ENCODE measurements around the gene HABP4.

The HABP4 gene

DNA sequence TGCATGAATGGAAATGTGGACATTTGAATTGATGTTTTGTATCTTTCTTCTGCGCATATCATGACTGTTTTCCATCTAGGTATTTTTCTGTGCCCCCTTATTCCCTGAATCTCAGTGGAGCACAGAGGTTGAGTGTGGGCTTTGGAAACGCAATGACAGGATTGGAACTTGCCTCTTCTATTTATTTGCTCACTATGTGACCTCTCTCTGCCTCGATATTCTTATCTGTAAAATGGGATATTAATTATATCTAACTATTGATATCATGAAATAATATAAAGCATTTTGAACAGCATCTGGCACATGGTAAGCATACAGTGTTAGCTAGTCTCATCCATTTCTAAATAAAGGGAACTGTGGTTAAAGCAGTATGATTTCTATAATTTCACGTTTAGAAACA, 26.0 kb downstream of the HABP4 start:
- H3K27ac ChIP-seq (ENCODE audit: low read depth, low read length, poor library complexity, severe bottlenecking) = no peak overlapping the region
- H4K20me1 ChIP-seq (ENCODE audit: insufficient read depth, low read length) = no peaks in the 10 kb centered on the region
- no peaks in the 10 kb centered on the region for H3K79me2 ChIP-seq (ENCODE audit: insufficient read depth, low read length)
- H3K9ac ChIP-seq (ENCODE audit: low read length) = no peak overlapping the region
- H3K9me2 ChIP-seq (ENCODE audit: low read depth, low read length) = no peaks in the 10 kb centered on the region
- TF ChIP-seq EZH2 (IDR thresholded peaks at IDR 0.05; ENCODE audit: borderline replicate concordance, low read length) = no peak
- TF ChIP-seq, protein P1, sequence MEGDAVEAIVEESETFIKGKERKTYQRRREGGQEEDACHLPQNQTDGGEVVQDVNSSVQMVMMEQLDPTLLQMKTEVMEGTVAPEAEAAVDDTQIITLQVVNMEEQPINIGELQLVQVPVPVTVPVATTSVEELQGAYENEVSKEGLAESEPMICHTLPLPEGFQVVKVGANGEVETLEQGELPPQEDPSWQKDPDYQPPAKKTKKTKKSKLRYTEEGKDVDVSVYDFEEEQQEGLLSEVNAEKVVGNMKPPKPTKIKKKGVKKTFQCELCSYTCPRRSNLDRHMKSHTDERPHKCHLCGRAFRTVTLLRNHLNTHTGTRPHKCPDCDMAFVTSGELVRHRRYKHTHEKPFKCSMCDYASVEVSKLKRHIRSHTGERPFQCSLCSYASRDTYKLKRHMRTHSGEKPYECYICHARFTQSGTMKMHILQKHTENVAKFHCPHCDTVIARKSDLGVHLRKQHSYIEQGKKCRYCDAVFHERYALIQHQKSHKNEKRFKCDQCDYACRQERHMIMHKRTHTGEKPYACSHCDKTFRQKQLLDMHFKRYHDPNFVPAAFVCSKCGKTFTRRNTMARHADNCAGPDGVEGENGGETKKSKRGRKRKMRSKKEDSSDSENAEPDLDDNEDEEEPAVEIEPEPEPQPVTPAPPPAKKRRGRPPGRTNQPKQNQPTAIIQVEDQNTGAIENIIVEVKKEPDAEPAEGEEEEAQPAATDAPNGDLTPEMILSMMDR (IDR thresholded peaks at IDR 0.05; ENCODE audit: low read length) = no peak
- H3K27me3 ChIP-seq (ENCODE audit: insufficient read depth, low read length) = no peaks in the 10 kb centered on the region
- no peak overlapping the region for H3K4me2 ChIP-seq (ENCODE audit: low read length)
- H3F3A ChIP-seq (ENCODE audit: insufficient read depth, low read length) = no peaks in the 10 kb centered on the region
- H2AFZ ChIP-seq (ENCODE audit: low read length) = no peak overlapping the region
- no peak overlapping the region for H3K4me3 ChIP-seq (ENCODE audit: low read depth, low read length, poor library complexity, severe bottlenecking)
- no peaks in the 10 kb centered on the region for H3K9me3 ChIP-seq (ENCODE audit: low read length)
- no peaks in the 10 kb centered on the region for H3K4me1 ChIP-seq (ENCODE audit: insufficient read depth, low read length, severe bottlenecking)
- 0 out of 2 replicates have a peak, but pooled peaks cover 3% of the 10 kb centered on the region for H3K36me3 ChIP-seq (ENCODE audit: insufficient read depth, low read length)

DNA sequence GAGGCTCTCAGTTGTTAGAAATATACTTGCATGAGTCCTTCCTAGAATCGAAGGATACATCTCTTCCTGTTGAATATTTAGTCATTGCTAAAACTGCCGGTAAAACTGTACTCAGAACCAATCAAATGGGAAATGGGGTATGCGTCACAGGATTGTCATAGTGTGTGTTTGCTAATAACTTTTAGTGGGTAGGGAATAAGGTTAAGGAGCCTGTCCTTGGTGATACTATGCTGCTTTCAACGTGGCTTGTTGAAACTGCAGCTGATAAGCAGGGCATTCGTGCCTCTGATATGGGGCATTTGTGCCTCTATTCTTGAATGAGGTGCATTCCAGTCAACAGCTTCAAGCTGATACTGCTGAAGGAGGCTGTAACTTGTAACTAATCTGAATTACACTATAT, 26.6 kb downstream of the HABP4 start:
- no peaks in the 10 kb centered on the region for H3K9me3 ChIP-seq (ENCODE audit: low read length)
- no peak overlapping the region for H3K27ac ChIP-seq (ENCODE audit: low read depth, low read length, poor library complexity, severe bottlenecking)
- H3K9ac ChIP-seq (ENCODE audit: low read length) = no peak overlapping the region
- no peak overlapping the region for H3K4me3 ChIP-seq (ENCODE audit: low read depth, low read length, poor library complexity, severe bottlenecking)
- H3K36me3 ChIP-seq (ENCODE audit: insufficient read depth, low read length) = no peaks in the 10 kb centered on the region
- no peak overlapping the region for H2AFZ ChIP-seq (ENCODE audit: low read length)
- H3F3A ChIP-seq (ENCODE audit: insufficient read depth, low read length) = no peaks in the 10 kb centered on the region
- no peaks in the 10 kb centered on the region for H3K4me1 ChIP-seq (ENCODE audit: insufficient read depth, low read length, severe bottlenecking)
- TF ChIP-seq, protein P1 (IDR thresholded peaks at IDR 0.05; ENCODE audit: low read length) = no peak
- TF ChIP-seq EZH2 (IDR thresholded peaks at IDR 0.05; ENCODE audit: borderline replicate concordance, low read length) = no peak
- H3K9me2 ChIP-seq (ENCODE audit: low read depth, low read length) = no peaks in the 10 kb centered on the region
- no peaks in the 10 kb centered on the region for H4K20me1 ChIP-seq (ENCODE audit: insufficient read depth, low read length)
- no peak overlapping the region for H3K4me2 ChIP-seq (ENCODE audit: low read length)
- H3K79me2 ChIP-seq (ENCODE audit: insufficient read depth, low read length) = no peaks in the 10 kb centered on the region
- H3K27me3 ChIP-seq (ENCODE audit: insufficient read depth, low read length) = no peaks in the 10 kb centered on the region

DNA sequence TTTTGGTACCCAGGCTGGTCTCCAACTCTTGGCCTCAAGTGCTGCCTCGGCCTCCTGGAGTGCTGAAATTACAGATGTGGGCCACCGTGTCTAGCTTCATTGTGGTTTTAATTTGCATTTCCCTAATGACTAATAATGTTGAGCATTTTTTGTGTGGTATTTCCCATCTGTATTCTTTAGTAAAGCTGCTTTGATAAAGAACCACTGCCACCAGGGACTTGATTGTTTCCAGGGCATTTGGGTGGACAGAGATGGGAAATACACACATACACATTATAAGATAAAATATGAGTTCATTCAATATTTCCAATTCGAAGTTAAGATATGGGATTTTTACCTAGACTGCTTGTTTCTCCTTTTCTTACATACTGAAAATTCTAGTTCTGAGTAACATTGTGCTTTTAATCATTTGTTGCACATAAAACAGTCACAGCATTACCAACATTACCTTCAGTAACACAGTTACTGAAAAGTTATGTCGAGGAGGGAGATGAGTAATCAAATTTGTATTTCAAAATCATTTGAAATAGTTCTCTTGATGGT, 28.9 kb downstream of the HABP4 start:
- no peak overlapping the region for H2AFZ ChIP-seq (ENCODE audit: low read length)
- H3K4me3 ChIP-seq (ENCODE audit: low read depth, low read length, poor library complexity, severe bottlenecking) = no peak overlapping the region
- H3F3A ChIP-seq (ENCODE audit: insufficient read depth, low read length) = no peaks in the 10 kb centered on the region
- H3K9ac ChIP-seq (ENCODE audit: low read length) = no peak overlapping the region
- no peaks in the 10 kb centered on the region for H3K9me2 ChIP-seq (ENCODE audit: low read depth, low read length)
- no peak overlapping the region for H3K27ac ChIP-seq (ENCODE audit: low read depth, low read length, poor library complexity, severe bottlenecking)
- no peaks in the 10 kb centered on the region for H3K79me2 ChIP-seq (ENCODE audit: insufficient read depth, low read length)
- no peaks in the 10 kb centered on the region for H3K9me3 ChIP-seq (ENCODE audit: low read length)
- TF ChIP-seq, protein P1 (IDR thresholded peaks at IDR 0.05; ENCODE audit: low read length) = no peak
- no peak for TF ChIP-seq EZH2 (IDR thresholded peaks at IDR 0.05; ENCODE audit: borderline replicate concordance, low read length)
- H4K20me1 ChIP-seq (ENCODE audit: insufficient read depth, low read length) = no peaks in the 10 kb centered on the region
- no peaks in the 10 kb centered on the region for H3K36me3 ChIP-seq (ENCODE audit: insufficient read depth, low read length)
- H3K27me3 ChIP-seq (ENCODE audit: insufficient read depth, low read length) = no peaks in the 10 kb centered on the region
- no peak overlapping the region for H3K4me2 ChIP-seq (ENCODE audit: low read length)
- peaks cover 3% of the 10 kb centered on the region for H3K4me1 ChIP-seq (ENCODE audit: insufficient read depth, low read length, severe bottlenecking)
